Colonic mucosa (tissue), 4 donors: ENCODE measurements around the gene ATP5PO. TPM values are rescaled to one million over a fixed set of nuclear protein-coding genes. Genes with fewer than 3 reads are reported as not detected.
A peak's percentile ranks its signal among the peaks of the same experiment; 100 is the strongest.
"Not testable (repeated sequence)": the region's sequence is repeated elsewhere in the genome, so short reads cannot be mapped to it uniquely, and the experiment has no call there.

Source experiments
- DNase-seq: peaks from one replicate; pipeline ENCODE4 v3.0.0-alpha.2; 2020
- H3K27ac ChIP-seq: fragments of 200-600 bp; one replicate; pipeline ENCODE4 v1.8.0; 2021
- H3K27me3 ChIP-seq: fragments of 200-600 bp; one replicate; pipeline ENCODE4 v1.8.0; 2021
- H3K36me3 ChIP-seq: fragments of 200-600 bp; one replicate; pipeline ENCODE4 v1.8.0; 2021
- H3K4me1 ChIP-seq: fragments of 200-600 bp; one replicate; pipeline ENCODE4 v1.8.0; 2021; ENCODE audit warnings: mild to moderate bottlenecking
- H3K4me3 ChIP-seq: fragments of 200-600 bp; one replicate; pipeline ENCODE4 v1.8.0; 2021
- H3K9ac ChIP-seq, 2 donors: one replicate each; pipeline ENCODE4 v1.7.0; 2013; ENCODE audit warnings: control low read depth in 2 of 2, low read depth in 2 of 2, low read length in 2 of 2
- H3K9me3 ChIP-seq: fragments of 200-600 bp; one replicate; pipeline ENCODE4 v1.8.0; 2021
- CTCF ChIP-seq: fragments of 200-600 bp; IDR thresholded peaks from one replicate; pipeline ENCODE4 v1.8.0; 2022; ENCODE audit warnings: antibody characterized with exemption, mild to moderate bottlenecking
- intact Hi-C: fragments of 100-400 bp; cut with DNase I; formaldehyde crosslinking; loops from one replicate; pipeline ENCODE4 v1.14.1; 2022
- total RNA-seq, 2 donors: library from RNA; stranded (reverse); fragmentation: NEBNext Ultra II Directional in 1 of 2; extraction: Animal tissue kit (Norgen Biotek cat#: 25700) in 1 of 2; gene quantifications; one replicate each; pipeline ENCODE4 v1.2.1, GENCODE V29; 2021
- donor health status: healthy.
- donor health status: DM: no; HTN: no; CAD: no.
- donor health status: DM: no; HTN: no; CAD: no.

The ATP5PO gene
- total RNA-seq, 2 donors from 2014 or later: 312 to 335 TPM

GRCh38 chr21:33931799-33932390 lies 16.3 kb upstream of the ATP5PO start:
- no peak for DNase-seq
- no peak for TF ChIP-seq CTCF
- H3K27me3 ChIP-seq: no peaks in the 10 kb centered on the region
- H3K27ac ChIP-seq: peak overlapping the region; percentile 53
- intact Hi-C loops: no loop called here
- no peaks in the 10 kb centered on the region for H3K9me3 ChIP-seq
- H3K36me3 ChIP-seq: no peaks in the 10 kb centered on the region
- H3K9ac ChIP-seq: peak overlapping the region; percentile 26 to 67
- H3K4me1 ChIP-seq: no peaks in the 10 kb centered on the region
- H3K4me3 ChIP-seq: peak overlapping the region; percentile 22

- H3K4me1 ChIP-seq, H3K27me3 ChIP-seq, DNase-seq, intact Hi-C loops, H3K36me3 ChIP-seq, H3K9me3 ChIP-seq: not testable (repeated sequence)
- Histone ChIP-seq H3K4me3 (peak overlapping the region; percentile 22), H3K9ac (peak overlapping the region in 1 of 2 donors; percentile 26), H3K27ac (peak overlapping the region; percentile 53)
Observed at GRCh38 chr21:33931052-33931798, 15.6 kb upstream of the ATP5PO start.

- H3K9ac ChIP-seq, H3K4me3 ChIP-seq, H3K27me3 ChIP-seq, DNase-seq, H3K9me3 ChIP-seq, H3K36me3 ChIP-seq, intact Hi-C loops, H3K4me1 ChIP-seq, H3K27ac ChIP-seq: not testable (repeated sequence)
Observed at GRCh38 chr21:33926248-33926647, 10.6 kb upstream of the ATP5PO start.

- no peak overlapping the region for H3K27ac ChIP-seq
Observed at GRCh38 chr21:33924766-33925100, 9.1 kb upstream of the ATP5PO start.

GRCh38 chr21:33924079-33924765 lies 8.6 kb upstream of the ATP5PO start:
- TF ChIP-seq CTCF: peak; percentile 94
- intact Hi-C loops: loop anchor here (5.0 kb wide), 2 partner anchors 278 to 318 kb away; no protein-coding TSS in a partner anchor
- Histone ChIP-seq H3K27ac (no peak overlapping the region), H3K36me3 (no peaks in the 10 kb centered on the region), H3K9me3 (no peaks in the 10 kb centered on the region), H3K4me1 (no peaks in the 10 kb centered on the region), H3K4me3 (no peak overlapping the region), H3K27me3 (no peaks in the 10 kb centered on the region), H3K9ac (no peak overlapping the region)
- DNase-seq: peak; percentile 95

More at GRCh38 chr21:33924766-33925100, 9.1 kb upstream of the ATP5PO start:
- no peak for TF ChIP-seq CTCF
- intact Hi-C loops: loop anchor here (5.0 kb wide), 2 partner anchors 278 to 318 kb away; no protein-coding TSS in a partner anchor
- H3K9ac ChIP-seq: no peak overlapping the region
- H3K4me1 ChIP-seq: no peaks in the 10 kb centered on the region
- no peaks in the 10 kb centered on the region for H3K9me3 ChIP-seq
- no peak overlapping the region for H3K4me3 ChIP-seq
- DNase-seq: peak; percentile 43
- H3K27me3 ChIP-seq: no peaks in the 10 kb centered on the region
- no peaks in the 10 kb centered on the region for H3K36me3 ChIP-seq

GRCh38 chr21:33917421-33917820 lies 1.8 kb upstream of the ATP5PO start:
- no peak for TF ChIP-seq CTCF
- Histone ChIP-seq H3K27ac (no peak overlapping the region), H3K4me3 (no peak overlapping the region), H3K36me3 (no peaks in the 10 kb centered on the region), H3K9me3 (no peaks in the 10 kb centered on the region), H3K4me1 (peaks cover 9% of the 10 kb centered on the region), H3K27me3 (no peaks in the 10 kb centered on the region), H3K9ac (no peak overlapping the region)
- intact Hi-C loops: no loop called here
- DNase-seq: no peak
